Stimulated activated CD4-positive, alpha-beta T cell treated with anti-CD3 and anti-CD28 coated beads, Interleukin-4, amount 100 ng/mL, for 1 hour (primary cell): ENCODE results near the gene ADARB2.

Source experiments
- DNase-seq: peaks from one replicate; pipeline ENCODE4 v3.0.0-alpha.2; 2020

Gene ADARB2

DNA sequence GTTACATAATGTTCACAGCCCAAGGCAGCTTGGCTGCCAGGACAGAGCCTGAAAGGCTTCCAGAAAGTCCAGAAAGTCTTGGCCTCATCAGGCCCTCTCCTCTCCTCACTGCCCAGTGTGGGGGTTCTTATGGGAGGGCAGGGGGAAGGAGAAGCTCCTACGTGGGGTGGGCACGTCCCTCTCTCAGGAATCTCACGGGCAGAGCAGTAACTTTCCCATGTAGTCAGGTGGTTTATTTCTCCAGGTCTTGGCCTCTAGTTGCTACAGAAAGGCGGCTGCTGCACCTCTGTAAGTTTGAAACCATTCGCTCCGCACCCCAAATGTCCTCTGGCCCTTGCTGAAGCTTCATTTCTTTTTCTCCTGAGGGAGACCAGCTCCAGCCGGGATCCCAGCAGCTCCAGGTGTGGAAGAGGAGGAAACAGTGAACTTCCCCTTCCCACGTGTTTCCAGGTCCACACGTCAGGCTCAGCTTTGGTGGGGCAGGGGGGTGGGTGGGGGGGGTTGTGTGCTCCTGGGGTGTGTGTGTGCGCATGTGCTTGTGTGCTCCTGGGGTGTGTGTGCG is 360.9 kb downstream of the ADARB2 start:
- no peak for DNase-seq

DNA sequence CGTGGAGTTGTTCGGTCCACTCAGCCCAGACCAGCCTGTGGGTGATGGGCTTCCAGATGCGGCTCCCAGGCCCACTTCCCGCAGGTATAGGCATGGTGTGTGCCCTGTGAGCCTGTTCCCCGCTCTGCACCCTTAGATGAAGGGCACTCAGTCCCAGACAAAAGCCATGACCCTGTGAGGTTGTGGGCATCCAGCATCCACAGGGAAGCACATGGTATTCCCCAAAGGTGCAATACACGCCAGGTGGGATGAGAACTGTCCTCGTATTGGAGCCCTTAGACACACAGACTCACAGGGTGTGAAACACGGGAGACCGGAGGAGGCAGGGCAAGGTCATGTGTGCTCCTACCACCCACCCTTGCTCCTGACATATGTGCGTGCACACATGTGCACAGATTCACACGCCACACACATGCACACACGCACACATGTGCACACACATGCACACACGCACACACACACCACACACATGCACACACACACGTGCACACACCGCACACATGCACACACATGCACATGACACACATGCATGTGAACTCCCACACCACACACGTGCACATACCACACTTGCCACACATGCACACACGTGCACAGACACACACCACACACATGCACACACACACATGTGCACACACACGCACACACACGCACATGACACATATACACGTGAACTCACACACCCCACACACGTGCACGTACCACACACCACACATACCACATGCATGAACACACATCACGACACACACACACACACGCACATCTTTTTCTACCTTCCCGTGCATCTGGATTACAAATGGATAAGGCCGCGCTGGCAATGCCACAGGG is 361.8 kb downstream of the ADARB2 start:
- no peak for DNase-seq

DNA sequence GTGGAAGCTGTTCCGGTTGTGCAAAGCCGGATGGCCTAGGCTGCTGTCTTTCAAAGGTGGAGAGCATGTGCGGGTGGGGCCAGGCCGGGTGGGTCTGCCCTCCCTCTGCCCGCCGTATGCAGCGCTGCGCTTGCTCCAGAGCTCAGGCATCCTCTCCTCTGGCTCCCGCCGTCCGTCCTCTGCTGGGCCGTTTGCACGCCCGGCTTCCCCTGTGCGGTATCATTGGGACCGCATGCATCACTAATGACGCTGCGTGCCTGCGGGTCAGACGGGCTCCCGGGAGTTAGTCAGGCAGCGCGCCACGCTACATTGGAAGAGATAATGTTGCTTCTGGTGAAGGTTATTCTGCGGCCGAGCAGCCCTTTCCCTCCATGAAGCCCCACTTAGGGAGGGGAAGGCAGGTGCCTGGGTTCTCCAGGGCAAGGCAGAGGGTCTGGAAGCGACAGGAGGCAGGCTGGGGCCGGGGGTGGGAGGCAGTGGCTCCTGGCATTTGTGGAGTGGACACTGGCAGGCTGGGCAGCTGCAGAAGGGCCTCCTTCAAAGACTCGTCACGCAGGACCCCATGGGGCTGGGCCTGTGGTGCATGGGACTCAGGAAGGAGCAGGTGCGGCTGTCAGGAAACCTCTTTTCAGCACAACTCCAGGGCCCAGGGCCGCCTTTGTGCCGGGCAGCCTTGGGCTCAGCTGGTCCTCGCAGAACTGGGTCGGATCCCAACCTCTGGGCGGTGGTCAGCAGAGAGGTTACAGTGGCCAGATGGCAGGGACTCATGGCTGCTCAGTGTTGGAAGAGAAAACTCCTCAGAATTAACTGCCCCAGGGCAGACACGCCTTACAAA is 362.6 kb downstream of the ADARB2 start:
- DNase-seq, result no peak

DNA sequence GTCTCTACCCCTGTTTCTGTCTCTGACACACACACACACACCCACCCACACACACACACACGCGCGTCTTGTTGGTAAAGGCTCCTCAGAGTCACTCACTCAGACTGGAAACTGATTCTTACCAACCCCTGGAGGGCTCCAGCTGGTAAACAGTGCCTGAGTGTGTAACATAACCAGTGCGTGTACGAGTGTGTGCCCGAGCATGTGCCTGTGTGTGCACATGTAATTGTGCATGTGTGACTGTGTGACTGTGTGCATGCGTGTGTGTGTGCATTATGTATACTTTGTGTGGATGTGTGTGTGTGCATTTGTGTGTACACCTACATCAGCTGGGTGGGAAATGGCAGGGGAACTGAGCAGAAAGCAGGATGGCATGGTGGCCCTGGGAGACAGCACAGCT is 364.0 kb downstream of the ADARB2 start:
- no peak for DNase-seq

DNA sequence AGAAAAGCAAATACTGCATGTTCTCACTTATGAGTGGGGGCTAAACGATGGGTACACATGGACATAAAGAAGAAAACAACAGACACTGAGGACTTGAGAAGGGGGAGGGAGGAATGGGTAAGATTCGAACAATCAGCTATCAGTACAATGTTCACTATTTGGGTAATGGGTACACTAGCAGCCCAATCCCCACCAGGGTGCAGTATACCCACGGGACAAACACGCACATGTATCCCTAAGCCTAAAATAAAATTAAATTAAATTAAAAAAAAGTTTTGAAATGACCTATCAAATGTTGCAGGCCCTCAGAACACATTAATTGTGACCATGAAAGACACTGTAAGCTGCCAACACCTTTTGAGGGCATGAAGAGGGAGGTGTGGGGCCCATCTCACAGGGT is 365.1 kb downstream of the ADARB2 start:
- no peak for DNase-seq

DNA sequence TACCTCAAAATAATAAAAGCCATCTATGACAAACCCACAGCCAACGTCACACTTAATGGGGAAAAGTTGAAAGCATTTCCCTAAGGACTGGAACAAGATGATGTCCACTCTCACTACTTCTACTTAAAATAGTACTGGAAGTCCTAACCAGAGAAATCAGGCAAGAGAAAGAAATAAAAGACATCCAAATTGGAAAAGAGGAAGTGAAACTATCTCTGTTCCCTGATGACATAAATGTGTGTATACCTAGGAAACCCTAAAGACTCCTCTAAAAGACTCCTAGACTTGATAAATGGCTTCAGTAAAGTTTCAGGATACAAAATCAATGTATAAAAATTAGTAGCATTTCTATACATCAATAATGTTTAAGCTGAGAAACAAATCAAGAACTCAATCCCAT is 367.0 kb downstream of the ADARB2 start:
- no peak for DNase-seq

DNA sequence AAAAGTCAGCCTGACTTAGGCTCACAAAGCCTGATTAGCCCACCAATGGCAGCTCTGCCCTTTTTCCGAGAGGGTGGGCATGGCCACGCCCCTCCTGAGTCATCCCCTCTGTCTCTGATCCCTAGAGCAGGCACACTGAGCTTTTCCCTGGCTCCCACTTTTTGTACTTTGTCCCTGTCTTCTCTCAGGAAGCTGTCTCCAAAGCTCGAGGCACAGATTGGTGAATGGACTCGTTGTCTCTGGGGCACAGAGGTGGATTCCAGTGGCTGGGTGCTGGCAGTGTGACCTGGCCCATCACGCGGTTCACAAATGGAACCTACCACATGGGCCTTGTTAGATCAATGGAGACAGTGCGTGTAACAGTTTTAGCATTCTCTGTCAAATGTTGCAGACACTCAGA is 367.7 kb downstream of the ADARB2 start:
- no peak for DNase-seq

DNA sequence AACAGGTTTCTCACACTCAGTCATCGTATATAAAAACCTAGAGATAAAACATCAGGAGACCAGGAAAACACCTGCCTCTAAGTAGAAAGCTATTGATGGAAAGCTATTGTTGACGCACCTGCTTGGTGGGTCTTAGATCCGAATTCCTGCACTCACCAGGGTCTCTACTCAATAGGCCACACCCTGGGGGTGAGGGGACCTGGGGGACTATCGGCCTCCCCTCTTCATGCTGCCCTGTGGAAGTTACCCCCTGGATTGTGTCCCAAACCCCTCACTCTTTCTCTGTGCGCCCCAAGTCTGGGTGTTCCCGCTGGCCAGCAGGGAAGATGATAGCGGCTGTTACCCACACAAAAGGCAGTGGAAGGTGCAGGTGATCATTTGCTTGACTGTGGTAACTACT is 368.1 kb downstream of the ADARB2 start:
- no peak for DNase-seq

DNA sequence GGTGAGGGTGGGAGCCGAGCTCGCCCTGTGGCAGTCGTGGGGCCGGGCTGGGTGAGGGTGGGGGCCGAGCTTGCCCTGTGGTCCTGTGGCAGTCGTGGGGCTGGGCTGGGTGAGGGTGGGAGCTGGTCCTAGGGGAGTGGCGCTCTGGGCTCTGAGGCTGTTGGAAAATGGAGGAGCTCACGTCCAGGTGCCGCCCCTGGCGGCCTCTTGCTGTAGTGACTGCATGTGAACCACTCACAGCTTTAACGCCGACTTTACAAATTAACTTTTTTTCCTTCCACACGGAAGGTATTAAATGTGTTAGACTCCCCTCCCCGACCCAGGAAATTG is 368.5 kb downstream of the ADARB2 start:
- DNase-seq, result peak; percentile 49

DNA sequence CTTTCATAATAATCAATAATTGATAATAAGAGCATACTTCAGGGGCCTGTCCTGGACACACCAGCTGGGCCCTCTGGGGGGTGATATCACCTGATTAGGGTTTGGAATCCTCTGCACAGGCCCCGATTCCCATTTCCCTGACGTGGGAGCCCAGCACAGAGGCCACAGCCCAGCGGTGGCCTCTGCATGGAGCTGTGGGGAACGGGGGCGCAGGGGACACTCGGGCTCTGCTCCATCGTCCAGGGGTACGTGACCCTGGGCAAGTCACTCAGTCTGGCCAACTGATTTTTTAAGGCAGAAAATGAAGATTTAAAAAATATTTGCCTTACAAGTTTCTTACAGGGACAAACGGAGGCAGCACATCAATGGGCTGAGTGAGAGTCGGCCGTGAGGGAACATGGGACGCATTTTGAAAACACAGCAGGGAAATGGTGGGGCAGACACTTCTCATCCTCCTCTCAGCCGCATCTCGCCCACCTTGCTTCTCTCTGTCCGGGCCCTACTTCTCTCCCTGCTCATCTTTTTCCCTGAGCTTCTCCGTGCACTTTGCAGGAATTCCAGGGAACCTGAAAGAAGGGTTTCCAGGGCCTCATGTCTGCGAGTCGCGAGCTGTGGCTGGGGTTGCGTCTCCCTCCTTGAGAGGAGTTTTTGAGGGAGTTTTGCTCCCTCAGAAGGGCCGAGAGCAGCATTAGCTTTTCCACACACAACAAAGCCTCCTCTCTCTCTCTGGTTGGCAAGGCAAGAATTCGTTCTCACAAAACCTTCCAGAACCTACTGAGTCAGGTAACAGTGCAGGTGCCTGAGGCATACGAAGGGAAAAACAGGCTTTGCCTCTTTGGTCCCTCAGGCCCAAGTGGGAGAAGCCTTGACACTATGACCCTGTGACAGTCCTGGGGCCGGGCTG is 369.1 kb downstream of the ADARB2 start:
- DNase-seq, result no peak

DNA sequence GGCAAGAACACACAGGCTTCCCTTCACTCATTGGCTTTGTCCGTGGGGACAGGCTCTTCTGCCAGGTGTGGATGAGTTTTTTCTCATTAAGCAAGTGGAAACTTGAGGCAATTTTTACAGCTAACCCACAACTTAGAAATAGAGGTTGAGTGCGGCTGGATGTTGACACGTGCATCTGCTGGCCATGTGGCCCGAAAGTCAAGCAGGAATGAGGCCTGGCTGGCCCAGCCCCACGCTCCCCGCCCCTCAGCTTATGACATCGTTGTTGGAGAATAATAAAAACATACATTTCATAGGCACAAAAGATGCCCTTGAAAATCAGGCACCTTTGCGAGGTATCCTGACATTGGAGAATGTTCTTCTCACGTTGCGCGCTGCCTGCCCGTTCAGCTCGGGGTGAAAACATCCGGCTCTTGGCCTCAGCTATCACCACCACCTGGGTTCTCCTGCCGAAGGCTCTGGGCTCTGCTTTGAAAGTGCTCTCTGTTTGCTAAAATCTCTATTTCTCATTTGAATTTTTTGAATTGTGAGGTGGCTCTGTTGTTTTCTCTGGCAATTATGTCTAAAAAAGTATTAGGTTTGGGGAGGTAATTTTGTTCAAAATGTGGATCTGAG is 370.4 kb downstream of the ADARB2 start:
- no peak for DNase-seq

DNA sequence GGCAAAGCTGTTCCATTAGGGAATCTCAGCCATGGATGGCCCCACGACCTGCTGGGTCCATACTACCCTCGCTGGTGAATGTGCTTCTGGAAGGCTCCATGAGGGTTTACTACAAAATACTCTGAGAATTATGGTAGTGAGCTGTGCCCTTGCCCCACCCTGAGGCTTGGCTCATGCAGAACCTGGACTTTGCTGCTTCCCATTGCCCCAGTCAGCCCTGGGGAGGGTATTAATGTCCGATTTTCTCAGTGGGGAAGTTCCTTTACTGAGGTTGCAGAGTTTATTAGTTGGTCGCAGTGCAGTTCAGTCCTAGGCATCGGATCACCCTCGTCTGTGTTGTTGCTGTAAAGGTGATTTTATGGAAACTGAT is 371.0 kb downstream of the ADARB2 start:
- no peak for DNase-seq

DNA sequence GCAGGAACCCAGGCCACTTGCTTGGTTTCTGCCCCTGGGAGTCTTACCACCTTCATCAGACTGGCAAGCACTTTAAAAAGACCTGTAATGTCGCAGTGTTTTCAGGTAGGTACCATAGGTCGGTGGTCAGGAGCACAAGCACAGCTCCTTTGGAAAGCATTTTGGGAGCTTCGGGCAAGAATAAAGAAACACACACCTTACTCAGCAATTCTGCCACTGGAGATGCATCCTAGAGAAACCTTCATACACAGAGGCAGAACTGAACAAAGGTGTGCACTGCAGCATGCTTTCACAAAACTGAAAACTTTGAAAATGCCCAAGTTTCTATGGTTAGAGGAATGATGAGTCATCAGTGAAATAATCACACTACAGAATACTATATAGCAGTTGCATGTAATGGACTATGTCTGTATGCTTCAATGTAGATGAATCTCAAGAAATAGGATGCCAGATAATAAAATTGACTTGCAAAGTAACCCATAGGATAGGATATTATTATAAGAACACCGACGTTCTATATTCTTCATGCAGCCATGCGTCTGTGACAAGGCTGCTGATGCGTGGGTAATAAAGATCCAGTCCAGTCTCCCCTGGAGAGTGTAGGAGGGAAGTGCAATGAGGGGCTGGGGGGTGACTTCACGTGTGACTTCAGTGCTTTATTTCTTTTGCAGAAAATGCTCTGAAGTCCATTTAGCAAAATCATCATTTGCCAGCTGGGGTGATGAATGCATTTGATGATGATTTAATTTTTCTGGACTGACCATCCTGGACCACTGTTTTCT is 371.6 kb downstream of the ADARB2 start:
- no peak for DNase-seq

DNA sequence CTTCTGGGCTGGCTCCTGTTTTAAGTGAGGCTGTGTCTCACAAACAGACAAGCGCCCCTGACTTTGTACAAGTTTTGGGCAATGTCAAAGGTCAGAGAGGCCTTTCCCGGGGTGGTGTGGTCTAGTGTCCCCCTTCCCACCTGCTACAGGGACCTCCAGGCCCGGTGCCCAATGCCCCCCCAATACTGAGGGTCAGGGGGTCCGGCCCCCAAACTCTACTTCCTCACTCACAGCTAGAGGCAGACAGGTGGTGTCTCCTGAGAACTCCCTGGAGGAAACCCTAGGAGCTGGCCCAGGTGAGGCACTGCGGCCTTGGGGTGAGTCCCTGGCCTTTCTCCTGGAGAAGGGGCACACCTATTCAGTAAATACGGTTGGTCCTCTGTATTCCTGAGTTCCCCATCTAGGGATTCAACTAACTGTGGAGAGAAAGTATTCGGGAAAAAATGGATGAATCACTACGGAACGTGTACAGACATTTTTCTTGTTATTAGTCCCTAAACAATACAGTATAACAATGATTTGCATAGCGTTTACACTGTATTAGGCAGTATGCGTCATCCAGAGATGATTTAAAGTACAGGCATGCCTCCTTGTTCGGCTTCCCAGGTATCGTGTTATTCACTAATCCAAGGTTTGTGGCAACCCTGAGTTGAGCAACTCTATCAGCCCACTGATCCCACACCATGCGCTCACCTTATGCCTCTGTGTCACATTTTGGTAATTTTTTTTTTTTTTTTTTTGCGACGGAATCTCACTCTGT is 373.0 kb downstream of the ADARB2 start:
- no peak for DNase-seq

DNA sequence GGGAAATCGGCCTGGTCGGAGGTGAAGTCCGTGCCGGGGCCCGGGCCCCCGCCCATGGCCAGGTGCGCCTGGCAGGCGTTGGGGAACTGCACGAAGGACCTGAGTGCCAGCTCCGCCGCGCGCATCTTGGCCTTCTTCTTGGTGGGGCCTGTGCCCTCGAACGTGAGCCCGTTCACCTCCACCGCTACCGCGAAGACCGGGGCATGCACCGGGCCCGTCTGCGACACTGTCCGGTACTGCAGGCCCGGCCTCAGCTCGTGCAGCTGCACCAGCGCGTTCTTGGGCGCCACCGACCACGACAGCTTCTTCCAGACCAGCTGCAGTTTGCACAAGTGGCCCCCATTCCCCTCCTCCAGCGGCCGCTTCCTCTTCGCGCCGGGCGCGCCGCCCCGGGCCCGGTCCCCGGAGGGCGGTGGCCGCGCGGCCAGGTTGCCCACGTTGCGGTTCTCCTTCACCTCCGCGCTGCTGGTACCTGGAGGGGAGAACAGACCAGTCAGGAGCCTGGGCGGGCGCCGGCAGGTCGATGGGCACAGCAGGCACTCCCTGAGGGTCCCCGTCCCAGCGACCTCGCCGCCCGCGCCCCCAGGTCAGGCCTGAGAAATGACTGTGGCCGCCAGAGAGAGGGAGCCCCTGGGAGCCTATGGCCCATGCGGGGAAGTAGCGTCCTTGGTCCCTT is 373.7 kb downstream of the ADARB2 start:
- no peak for DNase-seq

DNA sequence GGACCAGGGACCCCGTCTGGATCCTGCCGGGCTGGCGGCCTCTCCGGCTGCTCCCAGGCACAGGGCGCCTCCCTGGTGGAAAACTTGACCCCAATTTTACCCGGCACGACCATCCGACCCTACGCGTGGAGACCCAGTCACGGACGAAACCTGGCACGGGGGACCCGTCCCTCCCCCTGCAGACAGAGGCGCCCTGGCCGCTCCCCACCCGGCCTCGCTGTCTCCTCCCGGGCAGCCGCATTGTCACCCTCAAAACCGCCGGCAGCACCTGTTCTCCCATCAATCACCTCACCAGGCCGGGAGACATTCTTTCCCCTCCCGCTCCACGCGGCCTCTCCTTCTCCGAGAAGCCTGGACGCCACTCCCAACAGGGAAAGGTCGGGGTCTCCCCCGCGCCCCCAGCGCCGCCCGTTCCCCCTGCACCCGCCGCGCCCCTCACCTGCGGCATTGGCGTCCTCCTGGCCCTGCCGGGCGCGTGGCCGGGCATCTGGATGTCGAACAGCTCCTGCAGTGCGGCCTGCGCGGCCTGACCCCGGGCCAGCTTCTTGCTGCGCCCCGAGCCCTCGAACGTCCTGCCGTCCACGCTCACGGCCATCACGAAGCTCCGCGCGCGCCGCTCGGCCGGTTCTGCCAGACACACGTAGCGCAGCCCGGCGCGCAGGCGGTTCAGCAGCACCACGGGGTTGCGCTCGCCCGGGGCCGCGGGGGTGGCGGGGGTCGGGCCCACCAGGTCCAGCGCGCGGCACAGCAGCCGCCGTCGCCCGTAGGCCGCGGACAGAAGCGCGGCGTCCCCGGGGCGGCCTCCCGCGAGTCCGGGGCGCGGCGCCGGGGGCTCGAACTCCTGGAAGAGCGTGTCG is 374.5 kb downstream of the ADARB2 start:
- no peak for DNase-seq

DNA sequence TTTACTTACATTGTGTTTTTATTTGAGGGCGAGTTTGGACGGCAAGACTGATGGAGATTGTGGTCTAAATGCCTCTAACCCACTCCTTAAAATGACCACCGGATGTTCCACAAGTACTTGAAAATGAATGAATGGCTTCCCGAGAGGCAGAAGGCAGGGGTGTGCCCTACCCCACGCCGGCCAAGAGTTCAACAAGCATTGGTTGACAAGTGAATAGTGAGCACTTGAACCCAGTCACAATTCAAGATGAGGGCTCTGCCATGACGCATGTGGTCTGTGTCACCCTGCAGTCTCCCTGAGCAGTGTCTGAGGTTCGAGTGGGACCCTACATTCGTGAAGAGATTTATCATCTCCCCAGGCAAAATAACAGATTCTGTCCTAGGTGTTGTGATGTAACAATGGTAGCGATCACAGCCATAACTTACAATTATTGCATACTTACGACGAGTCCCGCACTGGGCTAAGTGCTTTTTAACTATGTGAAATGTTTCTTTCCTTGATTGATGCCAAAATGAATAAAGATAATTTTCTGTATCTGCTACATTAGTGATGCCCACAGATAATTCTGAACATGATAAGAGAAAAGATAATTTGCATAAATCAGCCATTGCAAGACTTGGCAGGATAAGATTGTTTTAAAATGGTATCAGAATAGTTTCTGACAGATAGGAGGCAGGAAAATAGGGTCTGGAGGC is 375.8 kb downstream of the ADARB2 start:
- DNase-seq, result no peak

DNA sequence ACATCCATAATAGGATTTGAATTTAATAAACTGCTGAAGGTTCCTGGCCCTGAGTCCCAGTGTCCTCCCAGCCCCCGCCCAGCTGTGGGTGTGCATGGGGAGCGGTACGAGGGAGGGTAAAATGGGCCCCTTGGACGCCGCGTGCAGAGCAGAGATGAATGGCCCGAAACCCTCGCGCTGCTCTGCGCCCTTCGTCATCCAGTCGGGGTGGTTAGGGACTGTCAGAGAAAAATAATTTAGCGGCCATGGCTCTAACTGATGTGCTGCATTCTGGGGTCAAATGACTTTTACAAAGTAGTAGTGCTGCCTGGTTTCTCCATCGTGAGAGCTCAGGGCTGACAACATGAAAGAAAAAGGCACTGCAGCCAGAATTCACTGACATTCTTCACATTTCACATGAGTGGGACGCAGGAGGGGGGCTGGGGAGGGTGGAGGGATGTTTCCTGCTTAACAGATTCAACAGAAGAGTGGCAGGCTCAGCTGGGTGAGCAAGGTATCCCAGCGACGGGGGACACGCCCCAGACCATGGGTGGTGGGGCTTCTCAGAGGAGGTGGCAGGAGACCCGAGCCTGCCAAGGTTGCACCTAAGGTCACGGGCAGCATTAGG is 376.7 kb downstream of the ADARB2 start:
- no peak for DNase-seq
